ENCODE measurements around the gene GABRA6. TPM values are rescaled to one million over a fixed set of nuclear protein-coding genes. Genes with fewer than 3 reads are reported as not detected.

The GABRA6 gene
- total RNA-seq, 4 donors from 2014 or later = not detected

DNA sequence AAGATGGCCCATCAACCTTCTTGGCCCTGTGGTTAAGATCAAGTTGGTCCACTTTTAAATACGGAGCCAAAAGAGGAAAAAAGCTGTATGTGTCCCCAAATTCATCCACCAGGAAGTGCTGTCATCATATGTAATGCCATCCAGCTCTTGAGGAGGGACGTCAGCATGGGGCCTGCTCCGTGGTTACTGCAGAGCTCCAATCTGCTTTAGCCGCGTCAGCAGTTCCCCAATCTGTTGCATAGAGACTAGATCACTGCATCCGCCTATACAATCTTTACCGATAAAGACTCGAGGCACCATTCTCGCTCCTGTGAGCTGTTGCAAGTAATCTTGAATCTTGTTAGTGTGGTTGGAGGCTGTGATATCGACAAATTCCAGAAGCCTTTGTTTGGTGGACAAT is 65.7 kb downstream of the GABRA6 start:
- TF ChIP-seq CTCF (IDR thresholded peaks at IDR 0.05) (no peak), POLR2A (IDR thresholded peaks at IDR 0.05) (no peak)
- Histone ChIP-seq H3K27ac (no peak overlapping the region), H3K9me3 (no peaks in the 10 kb centered on the region), H3K27me3 (no peaks in the 10 kb centered on the region), H3K36me3 (no peaks in the 10 kb centered on the region), H3K4me1 (no peaks in the 10 kb centered on the region), H3K4me3 (no peak overlapping the region)
- no peak for DNase-seq

Other genes starting within 250 kb of the GABRA6 start
- 1 to 10 TPM in 3 of 4 donors, not detected in 1; 3.1 to 3.2 (median 3.2) TPM for gene GABRB2, start 139.0 kb upstream of the GABRA6 start, total RNA-seq
- gene GABRA1, start 162.4 kb downstream of the GABRA6 start, total RNA-seq = not detected

Data from Peyer's patch (tissue), 4 donors.